ENCODE data around the gene CYP24A1. TPM values are rescaled to one million over a fixed set of nuclear protein-coding genes. Genes with fewer than 3 reads are reported as not detected.

CYP24A1 gene
- total RNA-seq, 2 donors from 2014 or later: 1.9 TPM; not detected in 1

DNA sequence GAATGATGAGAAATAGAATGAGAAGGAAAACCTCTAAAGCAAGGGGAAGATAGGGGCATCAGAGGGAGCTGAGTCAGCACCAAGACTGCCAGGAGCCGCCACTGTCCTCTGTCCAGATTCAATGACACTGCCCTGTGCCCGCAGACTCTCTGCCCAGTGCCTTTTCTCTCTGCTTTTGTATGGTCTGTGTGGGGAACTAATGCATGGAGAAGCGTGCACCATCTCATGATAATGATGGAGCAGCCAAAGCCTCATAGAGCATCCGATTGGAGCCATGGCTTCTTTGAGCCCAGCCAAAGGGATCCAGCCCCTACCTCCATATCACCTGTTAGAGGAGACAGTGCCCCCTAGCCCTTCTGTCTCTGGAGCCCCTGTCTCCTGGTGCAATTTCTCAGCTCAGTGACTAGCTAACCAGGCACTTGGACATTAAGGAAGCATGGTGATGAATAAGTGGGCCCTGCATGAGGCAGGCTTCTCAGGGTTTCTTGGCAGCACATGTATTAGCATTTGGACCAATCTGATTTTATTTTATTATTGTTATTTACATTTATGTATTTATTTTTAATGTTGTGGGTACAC, 27.6 kb upstream of the CYP24A1 start:
- intact Hi-C loops (cut with DNase I): loop anchor here (10.0 kb wide), 1 partner anchor 627 kb away; no protein-coding TSS in a partner anchor
- no peak for TF ChIP-seq POLR2A (IDR thresholded peaks at IDR 0.05)
- TF ChIP-seq, protein P1, sequence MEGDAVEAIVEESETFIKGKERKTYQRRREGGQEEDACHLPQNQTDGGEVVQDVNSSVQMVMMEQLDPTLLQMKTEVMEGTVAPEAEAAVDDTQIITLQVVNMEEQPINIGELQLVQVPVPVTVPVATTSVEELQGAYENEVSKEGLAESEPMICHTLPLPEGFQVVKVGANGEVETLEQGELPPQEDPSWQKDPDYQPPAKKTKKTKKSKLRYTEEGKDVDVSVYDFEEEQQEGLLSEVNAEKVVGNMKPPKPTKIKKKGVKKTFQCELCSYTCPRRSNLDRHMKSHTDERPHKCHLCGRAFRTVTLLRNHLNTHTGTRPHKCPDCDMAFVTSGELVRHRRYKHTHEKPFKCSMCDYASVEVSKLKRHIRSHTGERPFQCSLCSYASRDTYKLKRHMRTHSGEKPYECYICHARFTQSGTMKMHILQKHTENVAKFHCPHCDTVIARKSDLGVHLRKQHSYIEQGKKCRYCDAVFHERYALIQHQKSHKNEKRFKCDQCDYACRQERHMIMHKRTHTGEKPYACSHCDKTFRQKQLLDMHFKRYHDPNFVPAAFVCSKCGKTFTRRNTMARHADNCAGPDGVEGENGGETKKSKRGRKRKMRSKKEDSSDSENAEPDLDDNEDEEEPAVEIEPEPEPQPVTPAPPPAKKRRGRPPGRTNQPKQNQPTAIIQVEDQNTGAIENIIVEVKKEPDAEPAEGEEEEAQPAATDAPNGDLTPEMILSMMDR (IDR thresholded peaks at IDR 0.05): no peak
- no peak for TF ChIP-seq POLR2AphosphoS5 (IDR thresholded peaks at IDR 0.05)
- no peak for DNase-seq (ENCODE audit: low spot score)

DNA sequence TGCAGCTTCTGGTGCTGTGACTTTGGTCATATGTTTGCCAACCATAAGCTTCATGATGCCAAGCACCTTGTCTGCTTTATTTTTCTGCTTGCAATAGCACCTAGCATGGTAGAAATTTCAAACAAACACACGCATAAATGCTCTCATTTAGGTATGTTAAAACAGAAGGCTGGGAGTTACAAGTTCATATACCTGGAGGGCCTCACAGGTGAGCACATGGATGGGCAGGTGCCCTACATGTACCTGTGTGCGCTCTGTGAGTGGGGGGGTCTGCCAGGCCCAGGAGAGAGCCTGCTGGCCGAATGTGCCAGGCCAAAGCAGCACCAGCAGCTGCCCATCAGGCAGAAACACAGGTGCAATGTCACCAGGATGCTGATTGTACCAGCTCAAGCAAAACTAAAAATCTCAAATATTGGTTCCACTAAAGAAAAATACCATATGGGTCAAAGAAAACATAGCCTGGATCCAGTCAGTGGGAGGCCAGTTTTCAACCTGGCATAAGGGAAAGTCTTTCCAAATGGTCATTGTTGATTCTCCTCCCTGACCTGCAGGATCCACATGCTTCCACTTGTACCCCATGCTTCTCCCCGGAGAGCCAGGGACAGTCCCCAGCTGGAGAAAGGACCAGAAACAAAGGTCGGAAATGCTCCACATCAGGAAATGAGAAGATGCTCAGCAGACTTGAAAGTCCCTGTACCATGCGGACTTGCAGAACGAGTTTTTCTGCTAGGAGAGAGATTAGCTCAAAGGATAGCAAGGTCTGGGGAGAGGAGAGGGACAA, 26.9 kb upstream of the CYP24A1 start:
- peak; percentile 31 for DNase-seq (ENCODE audit: low spot score)
- intact Hi-C loops (cut with DNase I): loop anchor here (10.0 kb wide), 1 partner anchor 626 kb away; no protein-coding TSS in a partner anchor
- Histone ChIP-seq H3K4me1 (replicated peaks) (no peaks in the 10 kb centered on the region), H3K4me3 (no peak overlapping the region), H3K36me3 (no peaks in the 10 kb centered on the region), H3K27ac (no peak overlapping the region), H3K27me3 (replicated peaks; ENCODE audit: insufficient read depth) (no peaks in the 10 kb centered on the region), H3K9me3 (no peaks in the 10 kb centered on the region)
- 51% methylated on average over 7 of the region's 7 CpGs for WGBS
- TF ChIP-seq POLR2A (IDR thresholded peaks at IDR 0.05) (no peak), POLR2AphosphoS5 (IDR thresholded peaks at IDR 0.05) (peak; percentile 36)

More for the DNA sequence above, 27.6 kb upstream of the CYP24A1 start:
- H3K27ac ChIP-seq: no peak overlapping the region
- H3K4me3 ChIP-seq: no peak overlapping the region
- H3K4me1 ChIP-seq (replicated peaks): no peaks in the 10 kb centered on the region
- H3K9me3 ChIP-seq: no peaks in the 10 kb centered on the region
- 64% methylated on average over 4 of the region's 4 CpGs for WGBS
- no peaks in the 10 kb centered on the region for H3K27me3 ChIP-seq (replicated peaks; ENCODE audit: insufficient read depth)
- H3K36me3 ChIP-seq: no peaks in the 10 kb centered on the region

DNA sequence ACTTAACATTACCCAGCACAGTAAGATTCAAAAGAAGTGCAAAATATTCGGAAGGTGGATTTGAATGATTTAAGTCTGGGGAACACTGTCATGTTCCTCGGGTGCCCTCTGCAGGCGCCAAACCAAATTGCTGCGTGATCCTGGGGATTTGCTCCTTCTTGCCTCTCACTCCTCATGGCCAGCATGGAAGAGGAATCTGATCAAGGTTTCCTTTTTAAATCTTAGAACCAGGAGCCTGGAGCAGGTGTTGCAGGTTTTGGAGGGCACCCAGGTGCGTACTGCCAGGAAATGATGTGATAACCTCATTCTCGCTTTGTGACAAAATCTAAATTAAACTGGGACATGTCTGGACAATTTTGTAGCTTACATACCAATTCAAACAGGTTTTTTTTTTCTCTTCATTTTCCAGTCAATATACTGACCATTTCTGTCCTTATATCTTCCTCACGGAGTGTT, 26.0 kb upstream of the CYP24A1 start:
- no peaks in the 10 kb centered on the region for H3K27me3 ChIP-seq (replicated peaks; ENCODE audit: insufficient read depth)
- no peaks in the 10 kb centered on the region for H3K4me1 ChIP-seq (replicated peaks)
- WGBS: 11% methylated on average over 7 of the region's 7 CpGs
- H3K9me3 ChIP-seq: no peaks in the 10 kb centered on the region
- intact Hi-C loops (cut with DNase I): loop anchor here (10.0 kb wide), 1 partner anchor 625 kb away; no protein-coding TSS in a partner anchor
- H3K4me3 ChIP-seq: no peak overlapping the region
- H3K27ac ChIP-seq: no peak overlapping the region
- TF ChIP-seq POLR2A (IDR thresholded peaks at IDR 0.05) (no peak), POLR2AphosphoS5 (IDR thresholded peaks at IDR 0.05) (peak; percentile 47)
- TF ChIP-seq, protein P1 (IDR thresholded peaks at IDR 0.05): peak; percentile 65 to 90 (median 82)
- peak; percentile 78 for DNase-seq (ENCODE audit: low spot score)
- no peaks in the 10 kb centered on the region for H3K36me3 ChIP-seq

DNA sequence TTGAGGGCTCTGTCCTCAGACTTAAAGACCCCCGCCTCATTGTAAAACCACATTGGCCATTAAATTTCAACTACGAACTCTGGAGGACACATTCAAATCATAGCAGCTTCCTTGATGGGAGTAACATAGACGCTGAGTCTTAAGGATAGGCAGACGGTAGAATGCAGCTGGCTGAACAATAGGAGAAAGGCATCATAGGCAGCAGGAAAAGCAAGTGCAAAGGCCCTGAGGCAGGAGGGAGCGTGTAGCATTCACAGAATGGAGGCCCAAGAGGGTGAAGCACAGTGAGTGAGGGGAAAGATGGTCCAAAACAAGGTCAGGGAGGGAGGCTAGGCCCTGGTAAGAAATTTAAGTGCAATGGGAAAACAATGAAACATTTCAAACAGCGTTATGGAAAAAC, 25.5 kb upstream of the CYP24A1 start:
- intact Hi-C loops (cut with DNase I): no loop called here
- 77% methylated on average over 6 of the region's 6 CpGs for WGBS
- Histone ChIP-seq H3K36me3 (no peaks in the 10 kb centered on the region), H3K9me3 (no peaks in the 10 kb centered on the region), H3K27ac (no peak overlapping the region), H3K27me3 (replicated peaks; ENCODE audit: insufficient read depth) (no peaks in the 10 kb centered on the region), H3K4me3 (no peak overlapping the region), H3K4me1 (replicated peaks) (no peaks in the 10 kb centered on the region)
- DNase-seq (ENCODE audit: low spot score): no peak
- TF ChIP-seq, protein P1 (IDR thresholded peaks at IDR 0.05): no peak
- TF ChIP-seq POLR2AphosphoS5 (IDR thresholded peaks at IDR 0.05) (no peak), POLR2A (IDR thresholded peaks at IDR 0.05) (no peak)

All from prostate gland (tissue), 2 donors.